SK-N-SH treated with all-trans-retinoic acid at 6 μM for 48 hours (cell line): ENCODE results near the gene GLRA1.
A peak's percentile ranks its signal among the peaks of the same experiment; 100 is the strongest.

Experiments
- ATAC-seq: fragments of 200-7000 bp; cut with Tn5 transposase; 3 replicates; pipeline ENCODE4 v1.9.1; 2020; ENCODE audit warnings: mild to moderate bottlenecking, moderate library complexity
- BACH2 ChIP-seq: fragments of 250-450 bp; sonication (Bioruptor Pico); IDR thresholded peaks from 2 replicates; pipeline ENCODE4 v1.9.0; 2021; ENCODE audit warnings: mild to moderate bottlenecking, borderline replicate concordance
- ESRRG ChIP-seq: fragments of 250-450 bp; sonication (Bioruptor Pico); IDR thresholded peaks from 2 replicates; pipeline ENCODE4 v1.6.1; 2021; ENCODE audit warnings: mild to moderate bottlenecking
- GLIS3 ChIP-seq: fragments of 250-450 bp; sonication (Bioruptor Pico); IDR thresholded peaks from 2 replicates; pipeline ENCODE4 v1.5.0; 2020; ENCODE audit warnings: mild to moderate bottlenecking, moderate library complexity
- ISL1 ChIP-seq: fragments of 250-450 bp; sonication (Bioruptor Pico); IDR thresholded peaks from 2 replicates; pipeline ENCODE4 v2.1.2; 2022; ENCODE audit warnings: mild to moderate bottlenecking, moderate library complexity
- OSR1 ChIP-seq: fragments of 250-450 bp; sonication (Bioruptor Pico); IDR thresholded peaks from 2 replicates; pipeline ENCODE4 v1.8.0; 2022; ENCODE audit warnings: moderate library complexity, mild to moderate bottlenecking, inconsistent platforms
- PPARA ChIP-seq: fragments of 250-450 bp; sonication (Bioruptor Pico); IDR thresholded peaks from 2 replicates; pipeline ENCODE4 v1.5.0; 2020; ENCODE audit warnings: mild to moderate bottlenecking, borderline replicate concordance
- RARB ChIP-seq: fragments of 250-450 bp; sonication (Bioruptor Pico); IDR thresholded peaks from 2 replicates; pipeline ENCODE4 v1.8.0; 2021; ENCODE audit warnings: mild to moderate bottlenecking, moderate library complexity
- SNAI2 ChIP-seq: fragments of 250-450 bp; sonication (Bioruptor Pico); IDR thresholded peaks from 2 replicates; pipeline ENCODE4 v1.5.0; 2020; ENCODE audit warnings: mild to moderate bottlenecking, moderate library complexity
- TCF4 ChIP-seq: fragments of 250-450 bp; sonication (Bioruptor Pico); IDR thresholded peaks from 2 replicates; pipeline ENCODE4 v1.8.0; 2021; ENCODE audit warnings: mild to moderate bottlenecking, moderate library complexity, borderline replicate concordance
- TOX ChIP-seq: fragments of 250-450 bp; sonication (Bioruptor Pico); IDR thresholded peaks from 2 replicates; pipeline ENCODE4 v1.8.0; 2021; ENCODE audit warnings: mild to moderate bottlenecking, moderate library complexity, borderline replicate concordance
- TSHZ2 ChIP-seq: fragments of 250-450 bp; sonication (Bioruptor Pico); IDR thresholded peaks from 2 replicates; pipeline ENCODE4 v1.5.0; 2020; ENCODE audit warnings: mild to moderate bottlenecking, moderate library complexity
- ZC3H10 ChIP-seq: fragments of 250-450 bp; sonication (Bioruptor Pico); IDR thresholded peaks from 2 replicates; pipeline ENCODE4 v1.5.1; 2021; ENCODE audit warnings: mild to moderate bottlenecking, moderate library complexity
- ZFP3 ChIP-seq: fragments of 250-450 bp; sonication (Bioruptor Pico); IDR thresholded peaks from 2 replicates; pipeline ENCODE4 v1.5.0; 2020; ENCODE audit warnings: mild to moderate bottlenecking, moderate library complexity
- ZNF565 ChIP-seq: fragments of 450-650 bp; formaldehyde crosslinking; conservative IDR thresholded peaks from 2 replicates; pipeline ENCODE4 v1.5.0; 2020; ENCODE audit warnings: low read depth, mild to moderate bottlenecking, moderate library complexity
- ZNF70 ChIP-seq: fragments of 450-650 bp; formaldehyde crosslinking; IDR thresholded peaks from 2 replicates; pipeline ENCODE4 v1.5.0; 2020; ENCODE audit warnings: mild to moderate bottlenecking, moderate library complexity
- ZNF8 ChIP-seq: fragments of 450-650 bp; formaldehyde crosslinking; IDR thresholded peaks from 2 replicates; pipeline ENCODE4 v1.5.0; 2020; ENCODE audit warnings: mild to moderate bottlenecking, moderate library complexity
- TF ChIP-seq, protein P1 (sequence below): fragments of 250-450 bp; sonication (Bioruptor Pico); IDR thresholded peaks from 2 replicates; pipeline ENCODE4 v1.8.0; 2020; ENCODE audit warnings: mild to moderate bottlenecking, moderate library complexity, borderline replicate concordance
- TF ChIP-seq, protein P2 (sequence below): fragments of 250-450 bp; sonication (Bioruptor Pico); IDR thresholded peaks from 2 replicates; pipeline ENCODE4 v1.8.0; 2021; ENCODE audit warnings: low read depth, mild to moderate bottlenecking, moderate library complexity, borderline replicate concordance
- TF ChIP-seq, protein P3 (sequence below): fragments of 250-450 bp; sonication (Bioruptor Pico); IDR thresholded peaks from 2 replicates; pipeline ENCODE4 v1.5.1; 2021; ENCODE audit warnings: mild to moderate bottlenecking, moderate library complexity

The GLRA1 gene

GRCh38 chr5:151825445-151825844, 99.2 kb downstream of the GLRA1 start:
- peak; percentile 95 for ATAC-seq
- no peak for TF ChIP-seq PPARA (CRISPR knock-in tag)
- TF ChIP-seq ZNF565 (CRISPR knock-in tag), result no peak
- TF ChIP-seq TCF4 (CRISPR knock-in tag), result peak; percentile 48; the same call in 1 of the 2 replicates

DNA sequence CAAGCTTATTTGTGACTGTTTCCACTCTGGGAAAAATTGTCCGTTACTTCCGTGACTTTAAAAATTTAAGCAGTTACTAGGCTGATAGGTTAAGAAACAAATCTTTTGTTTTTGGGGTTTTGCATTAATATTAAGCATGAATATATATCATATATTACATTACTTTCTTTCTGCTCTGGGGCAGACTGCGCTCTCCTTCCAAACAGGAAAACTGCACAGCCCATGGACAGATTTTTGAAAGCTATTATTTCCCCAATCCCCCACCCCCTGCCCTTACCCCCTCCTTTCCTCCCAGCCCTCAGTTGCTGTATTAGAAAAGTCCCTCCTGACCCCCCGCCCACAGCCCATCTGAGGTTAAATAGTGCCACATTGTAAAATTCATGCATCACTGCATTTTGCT, 102.5 kb downstream of the GLRA1 start:
- TF ChIP-seq PPARA (CRISPR knock-in tag) (no peak), ZNF70 (CRISPR knock-in tag) (no peak), ZNF565 (CRISPR knock-in tag) (no peak), ZNF8 (no peak), ZC3H10 (no peak), TCF4 (CRISPR knock-in tag) (no peak), BACH2 (no peak), ZFP3 (CRISPR knock-in tag) (no peak), TSHZ2 (CRISPR knock-in tag) (no peak), GLIS3 (CRISPR knock-in tag) (no peak), ISL1 (no peak), ESRRG (CRISPR knock-in tag) (no peak), SNAI2 (CRISPR knock-in tag) (no peak)
- TF ChIP-seq, protein P1, sequence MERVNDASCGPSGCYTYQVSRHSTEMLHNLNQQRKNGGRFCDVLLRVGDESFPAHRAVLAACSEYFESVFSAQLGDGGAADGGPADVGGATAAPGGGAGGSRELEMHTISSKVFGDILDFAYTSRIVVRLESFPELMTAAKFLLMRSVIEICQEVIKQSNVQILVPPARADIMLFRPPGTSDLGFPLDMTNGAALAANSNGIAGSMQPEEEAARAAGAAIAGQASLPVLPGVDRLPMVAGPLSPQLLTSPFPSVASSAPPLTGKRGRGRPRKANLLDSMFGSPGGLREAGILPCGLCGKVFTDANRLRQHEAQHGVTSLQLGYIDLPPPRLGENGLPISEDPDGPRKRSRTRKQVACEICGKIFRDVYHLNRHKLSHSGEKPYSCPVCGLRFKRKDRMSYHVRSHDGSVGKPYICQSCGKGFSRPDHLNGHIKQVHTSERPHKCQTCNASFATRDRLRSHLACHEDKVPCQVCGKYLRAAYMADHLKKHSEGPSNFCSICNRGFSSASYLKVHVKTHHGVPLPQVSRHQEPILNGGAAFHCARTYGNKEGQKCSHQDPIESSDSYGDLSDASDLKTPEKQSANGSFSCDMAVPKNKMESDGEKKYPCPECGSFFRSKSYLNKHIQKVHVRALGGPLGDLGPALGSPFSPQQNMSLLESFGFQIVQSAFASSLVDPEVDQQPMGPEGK (CRISPR knock-in tag), result no peak
- TF ChIP-seq, protein P2, sequence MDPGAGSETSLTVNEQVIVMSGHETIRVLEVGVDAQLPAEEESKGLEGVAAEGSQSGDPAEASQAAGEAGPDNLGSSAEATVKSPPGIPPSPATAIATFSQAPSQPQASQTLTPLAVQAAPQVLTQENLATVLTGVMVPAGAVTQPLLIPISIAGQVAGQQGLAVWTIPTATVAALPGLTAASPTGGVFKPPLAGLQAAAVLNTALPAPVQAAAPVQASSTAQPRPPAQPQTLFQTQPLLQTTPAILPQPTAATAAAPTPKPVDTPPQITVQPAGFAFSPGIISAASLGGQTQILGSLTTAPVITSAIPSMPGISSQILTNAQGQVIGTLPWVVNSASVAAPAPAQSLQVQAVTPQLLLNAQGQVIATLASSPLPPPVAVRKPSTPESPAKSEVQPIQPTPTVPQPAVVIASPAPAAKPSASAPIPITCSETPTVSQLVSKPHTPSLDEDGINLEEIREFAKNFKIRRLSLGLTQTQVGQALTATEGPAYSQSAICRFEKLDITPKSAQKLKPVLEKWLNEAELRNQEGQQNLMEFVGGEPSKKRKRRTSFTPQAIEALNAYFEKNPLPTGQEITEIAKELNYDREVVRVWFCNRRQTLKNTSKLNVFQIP, result no peak
- TF ChIP-seq, all 23 proteins: peak for 0
- no peak for ATAC-seq

DNA sequence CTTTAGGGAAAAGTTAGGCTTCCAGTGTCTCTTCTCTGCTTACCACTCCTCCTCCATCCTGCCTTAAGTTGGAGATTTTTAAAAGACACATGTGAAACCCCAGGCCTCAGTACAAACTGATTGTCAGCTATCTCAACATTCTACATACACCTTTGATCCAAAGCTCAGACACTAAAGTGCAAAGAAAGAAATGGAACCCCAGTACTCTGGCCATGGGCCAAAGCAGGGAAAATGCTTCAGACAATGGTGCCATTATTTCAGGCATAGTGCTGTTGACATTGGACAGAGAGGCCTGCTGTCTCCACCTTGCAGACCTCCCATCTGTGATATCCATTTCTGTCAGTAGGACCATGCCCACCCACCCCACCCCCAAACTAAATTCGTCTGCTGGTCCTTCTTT, 103.7 kb downstream of the GLRA1 start:
- ATAC-seq, result no peak
- TF ChIP-seq ISL1 (no peak), TCF4 (CRISPR knock-in tag) (no peak), ZNF565 (CRISPR knock-in tag) (no peak), ESRRG (CRISPR knock-in tag) (no peak), RARB (CRISPR knock-in tag) (no peak)
- TF ChIP-seq, protein P1 (CRISPR knock-in tag), result no peak

DNA sequence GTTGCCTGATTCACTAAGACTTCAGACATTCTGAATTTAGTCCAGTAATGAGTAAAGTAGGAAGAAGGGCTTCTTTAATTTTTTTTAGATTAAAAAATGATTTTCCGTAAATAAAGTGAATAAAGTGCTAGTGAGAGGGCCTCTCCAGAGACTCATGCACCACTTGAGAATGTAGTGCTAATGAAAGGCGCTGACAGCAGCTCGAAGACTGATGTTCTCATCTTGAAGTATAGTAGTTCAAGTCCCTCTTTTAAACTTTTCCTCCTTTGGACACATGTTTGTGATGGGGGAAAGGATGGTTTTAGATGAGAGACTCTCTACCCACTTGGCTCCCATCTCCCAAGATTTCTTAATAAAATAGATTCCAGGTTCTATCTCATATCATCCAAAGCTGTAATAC, 104.4 kb downstream of the GLRA1 start:
- ATAC-seq, result no peak
- TF ChIP-seq GLIS3 (CRISPR knock-in tag) (no peak), SNAI2 (CRISPR knock-in tag) (no peak), TOX (CRISPR knock-in tag) (no peak), BACH2 (no peak), TSHZ2 (CRISPR knock-in tag) (no peak), ESRRG (CRISPR knock-in tag) (no peak), PPARA (CRISPR knock-in tag) (no peak), RARB (CRISPR knock-in tag) (no peak), ISL1 (no peak), OSR1 (CRISPR knock-in tag) (no peak), ZC3H10 (no peak), TCF4 (CRISPR knock-in tag) (no peak)
- TF ChIP-seq, protein P2, result no peak
- TF ChIP-seq, protein P3, sequence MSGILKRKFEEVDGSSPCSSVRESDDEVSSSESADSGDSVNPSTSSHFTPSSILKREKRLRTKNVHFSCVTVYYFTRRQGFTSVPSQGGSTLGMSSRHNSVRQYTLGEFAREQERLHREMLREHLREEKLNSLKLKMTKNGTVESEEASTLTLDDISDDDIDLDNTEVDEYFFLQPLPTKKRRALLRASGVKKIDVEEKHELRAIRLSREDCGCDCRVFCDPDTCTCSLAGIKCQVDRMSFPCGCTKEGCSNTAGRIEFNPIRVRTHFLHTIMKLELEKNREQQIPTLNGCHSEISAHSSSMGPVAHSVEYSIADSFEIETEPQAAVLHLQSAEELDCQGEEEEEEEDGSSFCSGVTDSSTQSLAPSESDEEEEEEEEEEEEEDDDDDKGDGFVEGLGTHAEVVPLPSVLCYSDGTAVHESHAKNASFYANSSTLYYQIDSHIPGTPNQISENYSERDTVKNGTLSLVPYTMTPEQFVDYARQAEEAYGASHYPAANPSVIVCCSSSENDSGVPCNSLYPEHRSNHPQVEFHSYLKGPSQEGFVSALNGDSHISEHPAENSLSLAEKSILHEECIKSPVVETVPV (CRISPR knock-in tag), result no peak
